GM19193 (cell line): ENCODE measurements around the gene GIPC3.

Experiments used
- POLR2A ChIP-seq: IDR thresholded peaks from 4 replicates; pipeline ENCODE4 v1.6.1; 2011; ENCODE audit not compliant: insufficient read depth, insufficient read length; ENCODE audit errors: extremely low read depth

GIPC3 gene

DNA sequence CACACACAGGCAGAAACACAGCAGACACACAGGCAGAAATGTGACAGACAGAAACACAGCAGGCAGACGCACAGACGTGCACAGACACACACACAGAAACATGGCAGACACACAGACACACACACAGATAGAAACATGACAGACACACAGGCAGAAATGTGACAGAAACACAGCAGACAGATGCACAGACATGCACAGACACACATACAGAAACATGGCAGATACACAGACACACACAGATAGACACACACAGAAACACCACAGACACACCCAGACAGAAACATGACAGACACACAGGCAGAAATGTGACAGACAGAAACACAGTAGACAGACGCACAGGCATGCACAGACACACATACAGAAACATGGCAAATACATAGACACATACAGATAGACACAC lies 20.1 kb downstream of the GIPC3 start:
- no peak for TF ChIP-seq POLR2A

DNA sequence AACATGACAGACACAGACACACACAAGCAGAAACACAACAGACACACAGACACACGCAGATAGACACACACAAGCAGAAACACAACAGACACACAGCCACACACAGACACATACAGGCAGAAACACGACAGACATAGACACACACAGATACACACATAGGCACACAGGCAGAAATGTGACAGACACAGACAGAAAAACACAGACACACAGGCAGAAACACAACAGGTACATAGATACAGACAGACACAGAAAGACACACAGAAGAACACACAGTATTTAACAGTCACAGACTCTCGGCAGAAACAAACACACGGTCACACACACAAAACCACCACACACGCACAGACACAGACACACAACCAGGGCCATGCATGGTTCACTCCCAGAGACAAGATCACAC lies 20.5 kb downstream of the GIPC3 start:
- TF ChIP-seq POLR2A = no peak

DNA sequence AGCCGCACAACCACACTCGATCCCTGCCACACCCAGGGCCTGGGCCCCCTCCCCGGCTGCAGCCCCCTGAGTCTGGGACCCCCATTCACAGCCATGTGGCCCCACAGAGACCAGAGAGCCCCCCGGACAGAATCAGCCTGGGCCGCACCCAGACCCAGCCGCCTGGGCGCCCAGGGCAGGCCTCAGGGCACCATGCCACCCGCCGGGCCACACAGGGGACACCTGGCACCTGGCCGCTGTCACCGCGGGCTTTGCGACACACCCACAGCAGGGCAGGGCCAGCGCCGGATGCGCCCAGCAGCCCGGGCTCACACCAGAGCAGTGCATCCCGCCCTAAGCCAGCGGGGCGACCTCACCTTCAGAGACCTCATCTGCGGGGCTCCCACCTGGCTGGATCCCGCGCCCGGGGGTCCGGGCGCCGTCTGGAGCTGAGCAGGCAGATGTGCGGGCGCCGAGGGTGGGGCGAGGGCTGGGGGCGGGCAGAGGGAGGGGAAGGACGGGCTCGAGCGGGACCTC lies 21.0 kb downstream of the GIPC3 start:
- no peak for TF ChIP-seq POLR2A

DNA sequence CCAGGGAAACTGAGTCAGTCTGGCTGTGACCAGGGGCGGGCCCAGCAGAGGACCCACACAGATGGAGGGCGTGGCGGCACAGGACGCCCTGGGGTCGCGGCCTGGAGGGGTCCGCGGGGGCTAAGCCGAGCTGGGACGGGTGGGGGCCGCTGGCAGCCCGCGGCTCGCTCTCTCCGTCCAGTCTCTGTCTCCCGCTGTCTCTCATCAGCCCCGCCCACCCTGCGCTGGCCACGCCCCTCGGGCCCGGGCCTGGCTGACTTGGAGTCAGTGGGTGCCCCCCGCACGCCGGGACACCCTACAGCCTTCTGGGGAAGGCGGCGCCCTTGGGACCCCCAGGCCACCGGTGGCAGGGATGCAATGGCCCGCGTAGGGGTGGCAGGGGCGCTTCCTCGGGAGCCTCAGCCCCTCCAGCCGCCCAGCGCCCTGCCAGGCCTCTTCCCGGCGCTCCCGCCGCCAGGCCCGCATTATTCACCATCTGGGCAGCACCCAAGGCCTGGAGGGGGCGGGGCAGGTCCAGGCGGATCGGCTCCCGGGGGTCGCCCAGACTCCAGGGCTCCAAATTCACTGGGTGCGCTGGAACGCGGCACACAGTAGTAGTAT lies 21.5 kb downstream of the GIPC3 start, which contains the start of gene TBXA2R:
Gene TBXA2R, minus strand, starts transcription at position 186 of the 600 bp plus-strand sequence. CDS start 6,241 bp downstream, outside the sequence.
- no peak for TF ChIP-seq POLR2A

DNA sequence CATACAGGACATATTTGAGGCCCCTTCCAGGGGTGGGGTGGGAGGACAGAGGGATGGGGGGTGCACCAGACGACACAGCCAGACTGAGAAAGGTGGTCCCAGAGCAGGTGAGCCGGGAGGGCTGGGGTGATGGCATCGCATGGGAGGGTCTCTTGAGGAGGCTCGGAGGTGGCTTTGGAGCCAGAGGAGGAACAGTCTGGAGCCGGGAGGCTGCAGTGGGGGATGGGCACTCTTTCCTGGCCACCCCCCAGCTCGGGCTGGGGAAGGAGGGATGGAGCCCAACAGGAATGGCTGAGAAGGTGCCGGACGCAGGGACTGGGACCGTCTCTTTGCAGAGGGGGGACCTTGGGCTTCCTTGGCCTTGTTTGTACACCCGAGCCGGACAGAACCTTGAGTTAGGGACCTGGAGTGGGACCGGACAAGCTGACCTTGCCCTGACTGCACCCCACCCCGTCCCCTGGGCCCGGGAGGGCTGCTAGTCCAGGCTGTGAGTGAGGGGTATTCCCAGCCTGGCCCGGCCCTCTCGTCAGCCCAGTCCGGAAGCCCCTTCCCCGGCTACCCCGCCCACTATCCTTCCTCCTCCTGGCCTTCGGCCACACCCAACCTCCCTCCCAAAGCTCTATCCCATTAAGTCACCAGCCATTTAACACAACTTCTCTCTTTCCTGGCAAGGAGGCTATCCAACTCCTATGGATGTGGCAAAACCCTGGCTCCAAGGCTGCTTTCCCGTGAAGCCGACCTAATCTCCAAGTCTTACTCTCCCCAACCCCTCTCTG lies 22.2 kb downstream of the GIPC3 start:
- TF ChIP-seq POLR2A = no peak

DNA sequence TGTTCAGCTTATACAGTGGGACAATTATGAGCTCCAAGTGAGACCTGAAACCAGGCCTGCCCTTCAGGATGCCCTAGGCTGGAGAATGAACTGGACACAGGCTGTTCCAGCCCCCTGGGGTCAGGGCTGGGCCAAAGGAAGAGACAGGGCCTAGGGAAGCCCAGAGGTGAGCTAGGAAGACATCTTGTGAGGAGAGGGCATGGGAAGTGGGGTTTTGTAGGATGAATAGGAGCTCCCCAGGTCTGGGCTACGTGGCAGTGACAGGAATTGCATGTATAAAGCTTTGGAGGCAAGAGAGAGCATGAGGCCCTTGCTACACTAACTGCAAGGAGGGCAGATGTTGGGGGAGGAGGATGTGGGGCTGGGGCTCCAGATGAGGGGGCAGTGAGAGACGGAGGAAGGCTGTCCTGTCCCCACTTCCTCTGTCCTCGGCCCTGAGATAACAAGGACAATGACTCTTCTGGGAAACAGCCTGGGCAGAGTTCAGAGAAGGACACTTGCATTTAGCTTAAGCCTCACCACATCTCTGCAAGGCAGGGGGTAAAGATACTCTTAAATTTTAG lies 22.9 kb downstream of the GIPC3 start:
- TF ChIP-seq POLR2A = no peak

DNA sequence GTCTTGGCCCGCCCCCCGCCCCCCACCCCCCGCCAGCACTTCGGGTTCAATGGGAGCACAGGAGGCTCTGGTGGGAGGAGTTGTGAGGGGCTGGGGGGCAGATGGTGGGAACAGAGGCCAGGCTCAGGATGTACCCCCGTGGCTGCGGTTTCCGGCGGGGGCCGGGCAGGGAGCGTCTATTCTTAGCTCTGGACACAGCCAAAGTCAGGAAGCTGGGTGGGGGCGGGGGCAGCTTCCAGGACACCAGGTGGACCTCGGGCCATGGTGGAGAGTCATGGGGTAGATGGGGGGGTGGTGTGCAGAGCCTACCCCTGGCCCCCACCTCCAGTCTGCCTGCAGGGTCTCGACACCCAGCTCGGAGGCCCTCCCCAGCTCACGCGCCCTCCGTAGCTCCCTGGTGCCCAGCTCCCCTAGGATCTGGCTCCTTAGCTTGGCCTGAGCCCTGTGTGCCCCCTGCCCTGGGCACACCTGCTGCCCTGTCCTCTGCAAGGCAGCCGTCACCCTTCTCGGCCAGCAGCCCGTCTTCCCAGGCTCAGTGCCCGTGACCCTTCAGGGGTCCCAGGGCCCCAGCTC lies 23.6 kb downstream of the GIPC3 start:
- no peak for TF ChIP-seq POLR2A

DNA sequence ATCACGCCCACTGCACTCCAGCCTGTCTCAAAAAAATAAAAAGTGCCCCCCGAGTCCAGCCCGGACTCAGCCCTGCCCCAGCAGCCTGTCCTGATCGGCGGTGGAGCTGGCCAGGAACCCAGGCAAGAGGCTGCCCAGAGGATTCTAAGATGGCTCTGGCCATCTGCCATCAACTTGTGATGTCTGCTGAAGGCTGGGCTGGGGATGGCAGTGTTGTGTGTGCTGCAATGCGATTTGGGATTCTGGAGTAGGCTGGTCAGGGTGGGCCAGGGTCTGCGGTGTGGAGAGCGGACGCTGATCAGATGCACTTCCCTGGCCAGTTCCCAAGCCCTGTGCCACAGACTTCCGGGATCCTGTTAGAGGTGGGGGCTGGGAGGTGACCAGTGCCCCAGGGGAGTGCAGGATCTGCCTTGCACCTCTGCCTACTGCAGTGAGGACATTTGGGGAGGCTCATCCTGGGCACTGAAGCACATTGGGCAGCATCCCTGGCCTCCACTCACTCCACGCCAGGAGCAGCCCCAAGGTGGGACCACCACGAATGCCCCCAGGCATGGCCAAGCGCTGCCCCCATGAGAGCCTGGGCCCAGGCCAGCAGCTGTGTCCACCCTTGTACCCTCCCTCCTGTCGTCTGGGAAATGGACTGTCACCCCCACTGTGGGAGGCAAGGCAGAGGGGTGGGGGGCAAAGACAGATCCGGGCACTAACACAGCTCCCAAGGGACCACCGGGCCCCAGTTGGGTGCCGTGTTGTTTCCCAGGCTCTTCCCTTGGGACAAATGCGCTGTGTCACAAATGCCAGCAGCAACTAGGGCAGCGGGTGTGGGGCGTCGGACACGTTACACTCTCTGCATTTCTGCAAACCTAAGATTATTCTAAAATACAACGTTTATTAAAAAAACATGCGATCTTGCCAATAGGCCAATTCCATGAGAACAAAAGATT lies 24.8 kb downstream of the GIPC3 start:
- TF ChIP-seq POLR2A = no peak

DNA sequence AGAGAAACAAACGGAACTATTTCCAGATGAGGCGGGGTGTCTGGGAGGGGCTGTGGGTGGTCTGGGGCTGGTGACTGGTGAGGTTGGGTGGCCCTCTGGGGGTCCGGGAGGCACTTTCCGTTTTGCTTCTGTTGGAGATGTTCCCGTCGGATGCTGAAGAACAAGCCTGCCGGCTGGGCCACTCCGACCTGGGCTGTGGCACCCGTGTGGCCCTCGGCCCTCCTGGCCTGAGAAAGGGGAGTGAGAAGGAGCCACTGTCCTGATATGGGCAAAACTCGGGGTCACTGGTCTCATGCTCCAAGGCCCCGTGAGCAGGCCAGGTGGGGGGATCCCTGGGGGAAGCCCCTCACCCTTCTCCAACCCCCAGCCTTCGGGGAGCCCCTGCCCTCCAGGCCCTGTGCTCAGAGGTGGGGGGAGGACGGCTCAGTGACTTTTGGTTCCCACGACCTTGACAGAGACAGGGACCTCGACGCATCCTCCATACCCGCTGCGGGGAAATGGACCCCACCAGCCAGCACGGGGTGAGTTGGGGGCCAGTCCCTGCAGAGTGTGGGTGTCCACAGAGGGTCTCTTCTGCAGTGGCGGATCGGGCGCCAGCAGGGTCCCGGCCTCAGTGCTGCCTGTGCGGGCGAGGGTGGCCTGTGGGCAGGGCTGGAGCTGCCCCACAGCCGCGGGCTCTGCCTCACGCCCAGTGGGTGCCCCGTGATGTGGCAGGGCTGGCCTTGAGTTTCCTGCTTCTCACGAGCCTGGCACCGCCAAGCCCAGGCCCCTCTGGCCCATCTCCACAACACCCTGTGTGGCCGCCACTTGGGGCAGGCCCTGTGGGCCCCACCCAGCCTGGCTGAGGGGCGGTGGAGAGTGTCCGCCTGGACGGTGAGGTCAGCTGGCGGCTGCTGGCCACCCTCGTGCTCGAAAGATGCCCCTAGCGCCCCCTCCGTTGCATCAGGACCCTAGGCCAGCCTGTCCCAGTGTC lies 25.8 kb downstream of the GIPC3 start:
- no peak for TF ChIP-seq POLR2A

DNA sequence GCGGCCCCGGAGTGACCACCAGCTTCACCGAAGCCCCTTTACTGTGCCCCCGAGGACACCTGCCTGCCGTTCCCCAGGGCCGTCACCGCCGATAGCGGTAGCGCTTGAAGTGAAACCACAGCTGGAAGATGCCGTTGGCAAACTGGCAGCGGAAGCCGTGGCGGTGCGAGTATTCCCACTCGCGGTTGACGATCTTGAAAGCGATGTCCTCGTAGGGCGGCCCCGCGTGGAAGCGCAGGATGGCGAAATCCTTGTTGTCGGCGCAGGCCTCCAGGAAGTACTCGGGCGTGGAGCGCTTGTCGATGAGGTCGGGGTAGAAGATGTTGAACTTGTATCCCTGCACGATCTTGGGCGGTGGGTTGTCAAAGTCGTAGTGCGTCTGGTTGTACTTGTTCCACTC lies 26.6 kb downstream of the GIPC3 start:
- no peak for TF ChIP-seq POLR2A

DNA sequence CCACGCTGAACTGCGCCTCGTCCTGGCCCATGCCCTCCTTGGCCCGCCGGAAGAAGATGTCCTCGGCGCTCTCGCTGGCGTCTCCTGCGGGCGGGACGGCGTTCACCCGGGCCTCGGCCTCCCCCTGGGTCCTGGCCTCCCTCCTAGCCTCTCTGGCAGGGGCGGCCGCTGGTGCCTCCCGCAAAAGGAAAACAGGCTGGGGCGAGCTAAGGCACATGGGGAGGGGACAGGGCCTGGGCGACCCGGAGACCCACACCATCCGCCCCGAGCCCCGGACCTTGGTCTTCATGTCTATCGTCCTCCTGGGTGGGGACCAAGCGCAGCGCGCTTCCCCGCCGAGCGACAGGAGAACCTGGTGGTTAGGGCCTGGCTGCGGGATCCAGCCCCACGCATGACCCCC lies 27.1 kb downstream of the GIPC3 start:
- no peak for TF ChIP-seq POLR2A

DNA sequence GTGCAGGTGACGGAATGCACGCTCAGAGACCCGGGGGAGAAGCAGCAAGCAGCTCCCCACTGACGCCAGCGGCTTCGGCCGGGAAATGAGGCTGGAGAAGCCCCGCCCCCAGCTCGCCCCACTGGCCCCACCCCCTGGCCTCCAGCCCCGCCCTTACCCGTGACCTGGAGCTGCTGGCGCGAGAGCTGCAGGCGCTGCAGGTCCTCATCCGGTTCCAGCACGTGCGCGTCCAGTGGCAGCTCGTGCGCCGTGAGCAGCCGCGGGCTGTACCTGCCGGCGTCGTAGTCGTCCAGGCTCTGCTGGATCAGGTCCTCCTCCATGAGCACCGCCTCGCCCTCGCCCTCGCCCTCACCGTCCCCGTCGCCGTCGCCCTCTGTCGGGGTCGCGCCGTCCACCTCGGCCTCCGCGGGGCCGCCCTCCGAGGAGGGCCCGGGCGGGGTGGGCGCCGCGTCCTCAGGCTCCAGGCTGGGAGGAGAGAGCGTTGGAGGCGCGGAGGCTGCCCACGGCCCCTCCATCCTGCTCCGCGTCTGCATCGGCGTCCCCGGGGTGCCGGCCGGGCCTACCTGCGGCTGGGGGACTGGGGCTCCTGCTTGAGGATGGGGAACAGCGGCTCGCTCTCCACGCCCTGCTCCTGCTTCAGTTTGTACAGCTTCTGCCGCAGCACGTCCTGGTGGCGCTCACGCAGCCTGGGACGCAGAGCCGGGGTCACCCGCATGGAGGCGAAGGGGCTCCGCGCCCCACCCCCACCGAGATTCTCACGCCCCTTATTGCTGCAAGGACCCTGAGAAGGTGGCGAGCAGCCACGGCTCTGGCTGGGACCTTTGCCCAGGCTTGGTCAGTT lies 27.8 kb downstream of the GIPC3 start:
- no peak for TF ChIP-seq POLR2A
